Spleen (tissue), 7 donors: ENCODE measurements around the gene PLB1.

Experiments
- CTCF ChIP-seq, 11 experiments: fragments of 200-600 bp in 7 of 11; fragments of 450-650 bp in 4 of 11; sonication (generic) in 4 of 11; IDR thresholded peaks in 8 of 11; conservative IDR thresholded peaks in 3 of 11; 1 replicate in 7 of 11; 2 replicates in 4 of 11; pipeline versions ENCODE4 v1.4.0 to v1.8.0; 2016 to 2021; ENCODE audit warnings: antibody characterized with exemption in 11 of 11, inconsistent platforms in 4 of 11, mild to moderate bottlenecking in 1 of 11
- POLR2A ChIP-seq, 3 donors: fragments of 450-650 bp; IDR thresholded peaks; one replicate each; pipeline ENCODE4 v1.5.1; 2017; ENCODE audit warnings: antibody characterized with exemption in 3 of 3, mild to moderate bottlenecking in 1 of 3
- donor health status: DM: no; HTN: no; CAD: no; lungs with moderate emphysema.
- donor health status: DM: no; HTN: no; CAD: no.
- donor health status: DM: no; HTN: no; CAD: no.

GRCh38 chr2:28598484-28598883 is 102.6 kb downstream of the PLB1 start:
- TF ChIP-seq CTCF (IDR thresholded peaks at IDR 0.05 in 8 of 11, conservative IDR thresholded peaks at IDR 0.05 in 3 of 11) (no peak), POLR2A (IDR thresholded peaks at IDR 0.05) (no peak)
